GM19468 (cell line): ENCODE data around the gene IGF2R.

Source experiments
- ATAC-seq: cut with Tn5 transposase; IDR thresholded peaks from one replicate; pipeline ENCODE4 v1.9.1; 2021; ENCODE audit warnings: mild to moderate bottlenecking, moderate library complexity, moderate number of reproducible peaks; ENCODE audit not compliant: unreplicated experiment; ENCODE audit errors: extremely low read depth

The IGF2R gene

DNA sequence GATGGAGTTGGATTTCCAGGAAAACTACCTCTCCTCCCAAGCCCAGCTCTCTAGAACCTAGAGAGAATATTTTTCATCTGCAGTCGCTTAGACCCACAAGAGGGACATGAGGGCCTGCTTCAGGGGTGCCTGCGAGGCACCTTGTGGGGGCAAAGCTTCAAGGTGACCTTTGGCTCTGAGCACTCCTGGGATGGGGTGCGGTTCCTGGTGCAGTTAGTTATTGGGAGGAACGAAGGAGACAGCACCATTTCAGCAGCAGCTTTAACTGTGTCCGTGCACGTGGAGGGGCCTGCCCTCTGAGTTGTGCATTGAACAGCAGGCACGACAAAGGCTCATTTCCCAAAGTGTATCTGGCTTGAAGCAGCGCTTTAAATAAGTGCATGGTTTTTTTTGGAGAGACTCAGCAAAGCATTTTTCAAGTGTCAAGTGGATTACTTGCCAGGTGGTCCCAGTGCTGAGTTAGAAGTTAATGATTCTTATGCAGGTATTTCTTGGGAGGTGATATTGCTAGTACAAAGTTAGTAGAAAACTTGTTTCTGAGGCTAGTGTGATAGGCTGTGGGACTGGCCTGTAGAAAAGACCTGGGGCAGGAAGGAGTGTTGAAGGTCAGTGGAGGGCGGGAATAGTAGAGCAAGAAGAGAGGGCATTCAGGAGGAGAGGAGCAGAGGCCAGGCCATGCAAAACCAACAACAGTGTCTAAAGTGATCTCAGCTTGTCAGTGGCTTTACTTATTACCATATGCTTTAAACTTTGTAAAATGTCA is 3.8 kb downstream of the IGF2R start:
- no peak for ATAC-seq

DNA sequence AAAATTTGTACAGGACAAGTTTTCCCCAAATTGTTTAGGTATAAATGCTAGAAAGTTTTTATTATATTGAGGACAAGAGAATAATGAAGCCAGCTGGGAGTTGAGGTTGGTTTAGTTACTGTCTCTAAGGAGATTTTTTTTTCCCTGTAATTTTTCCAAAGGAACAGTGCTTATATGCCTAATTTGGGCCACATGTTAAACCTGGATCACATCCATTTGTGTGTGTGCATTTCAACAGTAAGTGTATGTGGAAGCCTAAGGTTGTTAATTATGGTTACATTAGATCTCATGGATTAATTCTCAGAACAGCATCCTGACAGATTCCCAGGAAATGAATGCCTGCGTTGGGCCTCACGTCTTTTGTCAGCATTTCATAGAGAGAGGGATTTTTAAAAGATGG is 4.5 kb downstream of the IGF2R start:
- ATAC-seq, result no peak

DNA sequence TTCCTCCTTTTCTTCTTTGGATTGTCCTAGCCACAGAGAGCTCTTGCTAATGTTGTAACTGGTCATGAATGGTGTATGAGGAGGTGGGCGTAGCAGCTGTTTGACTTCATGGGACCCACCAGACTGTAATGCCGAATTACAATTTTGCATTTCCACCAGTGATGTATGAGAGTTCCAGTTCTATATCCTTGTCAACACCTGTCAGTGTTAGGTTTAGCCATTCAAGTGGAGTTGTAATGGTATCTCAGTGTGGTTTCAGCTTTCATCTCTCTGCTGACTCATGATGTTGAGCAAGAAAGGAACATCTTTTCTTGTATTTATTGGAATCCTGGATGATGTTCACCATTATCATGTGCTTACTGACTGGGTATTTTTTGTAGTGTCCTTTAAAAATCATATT is 5.1 kb downstream of the IGF2R start:
- ATAC-seq, result peak; percentile 37

DNA sequence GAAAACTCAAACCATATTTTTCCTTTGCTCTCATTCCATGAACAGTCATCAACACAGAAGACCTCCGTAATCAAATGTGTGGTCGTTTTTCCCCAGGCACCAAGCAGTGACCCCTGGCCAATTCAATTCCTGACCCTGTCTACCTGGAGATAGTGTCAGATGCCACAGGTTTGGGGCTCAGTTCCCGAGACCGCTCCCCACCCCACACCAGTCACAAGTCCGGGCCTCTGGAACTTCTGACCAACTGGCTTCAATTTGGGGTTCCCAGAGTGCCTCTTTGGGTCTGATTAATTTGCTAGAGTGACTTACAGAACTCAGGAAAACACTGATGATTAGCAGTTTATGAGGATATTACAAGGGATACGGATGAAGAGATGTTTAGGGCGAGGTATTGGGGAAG is 6.0 kb downstream of the IGF2R start:
- ATAC-seq, result no peak

DNA sequence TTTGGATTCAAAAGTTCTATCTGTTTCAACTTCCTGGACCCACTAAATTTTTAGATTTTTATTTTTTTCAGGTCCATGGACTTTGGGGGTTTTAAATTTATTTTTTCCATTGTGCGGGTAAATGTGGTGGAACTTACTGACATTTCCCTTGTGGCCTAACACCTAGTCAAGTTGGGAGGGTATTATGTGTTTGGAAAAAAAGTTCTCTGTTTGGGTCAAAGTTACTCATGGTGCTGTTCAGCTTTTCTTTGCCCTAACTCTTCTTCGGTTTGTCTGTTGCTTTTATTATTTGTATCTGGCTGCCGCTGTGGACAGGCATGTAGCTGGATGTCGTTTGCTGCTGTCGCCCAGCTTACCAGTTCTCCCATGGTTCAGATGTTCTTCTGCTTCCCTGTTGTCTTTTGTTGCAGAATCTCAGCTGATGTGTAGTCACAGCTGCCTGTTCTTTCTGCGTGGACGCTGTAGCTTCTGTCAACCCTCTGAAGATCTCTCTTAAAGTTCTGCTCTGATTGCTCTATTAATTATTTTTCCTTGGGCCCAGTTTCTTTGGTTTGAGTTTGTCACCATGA is 7.9 kb downstream of the IGF2R start:
- no peak for ATAC-seq

DNA sequence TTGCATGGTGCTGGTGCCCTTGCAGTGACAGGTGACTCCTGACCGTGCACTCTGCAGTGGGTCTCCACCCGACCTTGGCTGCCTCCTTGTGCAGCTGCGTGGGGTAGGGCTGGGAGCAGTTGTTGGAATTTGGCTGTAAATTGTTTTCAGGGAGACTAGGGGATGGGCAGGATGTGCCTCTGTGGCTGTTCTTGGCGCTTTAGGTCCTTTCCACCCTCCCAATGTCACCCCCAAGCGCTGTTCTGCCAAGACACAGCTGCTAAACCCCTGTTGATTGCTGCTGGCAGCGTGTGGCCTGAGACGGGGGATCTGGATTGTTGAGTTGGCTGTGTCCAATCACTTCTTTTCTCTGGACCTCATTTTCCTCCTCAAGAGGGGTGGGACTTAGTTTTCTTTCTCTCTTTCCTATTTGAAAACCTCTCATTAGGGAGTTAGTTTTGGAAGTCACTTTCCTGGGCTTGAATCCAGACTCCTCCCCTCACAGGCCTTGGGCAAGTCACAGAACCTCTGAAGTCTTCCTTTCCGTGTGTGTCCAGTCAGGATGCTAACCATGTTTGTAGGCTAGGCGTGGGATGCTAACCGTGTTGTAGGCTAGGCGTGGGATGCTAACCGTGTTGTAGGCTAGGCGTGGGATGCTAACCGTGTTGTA is 8.5 kb downstream of the IGF2R start:
- ATAC-seq, result no peak

DNA sequence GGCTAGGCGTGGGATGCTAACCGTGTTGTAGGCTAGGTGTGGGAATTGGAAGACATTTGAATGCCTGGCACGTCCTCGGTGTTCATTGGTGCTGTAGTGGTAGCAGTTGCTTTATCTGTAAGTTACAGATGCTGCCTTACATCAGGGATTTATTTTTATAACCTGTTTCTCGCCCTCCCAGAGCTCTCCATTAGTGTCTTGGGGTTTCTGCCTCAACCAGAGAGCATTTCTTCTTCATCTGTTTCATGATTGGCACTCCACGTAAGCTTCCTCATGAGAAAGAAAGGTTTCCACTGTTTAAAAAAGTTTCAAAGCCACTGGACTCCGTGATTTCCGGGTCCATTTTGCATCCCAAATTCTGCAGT is 9.0 kb downstream of the IGF2R start:
- no peak for ATAC-seq

DNA sequence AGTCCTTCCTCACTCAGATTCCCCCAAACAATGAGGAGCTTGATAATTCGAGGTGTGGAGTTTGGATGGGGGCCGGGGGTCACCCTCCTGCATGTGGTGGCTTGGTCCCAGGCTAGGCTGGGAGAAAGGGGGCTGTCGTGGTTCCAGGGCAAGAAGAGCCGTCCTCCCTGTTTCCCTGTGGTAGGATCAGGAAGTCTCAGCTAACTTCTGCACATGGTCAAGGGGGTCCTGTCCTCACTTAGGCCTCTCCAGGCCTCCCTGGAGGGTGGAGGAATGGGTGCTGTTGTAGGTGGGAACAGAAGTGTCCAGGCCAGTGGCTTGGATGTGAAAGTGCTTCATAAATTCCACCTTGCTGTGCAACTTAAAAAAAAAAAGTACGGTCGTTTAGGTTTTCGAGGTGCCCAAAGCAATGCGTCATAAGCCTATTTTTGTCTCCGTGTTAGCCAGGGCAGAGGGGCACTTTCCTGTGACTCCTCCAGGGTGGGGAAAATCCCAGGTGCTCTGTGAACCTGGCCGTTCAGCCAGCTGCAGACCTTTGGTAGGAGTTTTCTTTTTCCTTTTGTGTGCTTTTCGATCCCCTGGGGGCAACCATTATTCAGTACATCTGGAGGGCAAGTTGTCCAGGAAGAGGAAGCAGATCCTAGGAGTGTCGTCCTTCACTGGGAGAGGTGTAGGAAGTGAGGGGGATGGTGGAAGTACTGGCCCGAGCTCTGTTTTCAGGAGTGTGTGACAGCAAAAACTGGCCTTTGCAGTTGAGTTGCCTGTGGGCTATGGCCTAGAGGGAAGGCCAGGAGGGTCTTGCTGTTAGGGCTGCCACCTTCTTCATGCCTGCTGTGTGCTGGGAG is 9.6 kb downstream of the IGF2R start:
- no peak for ATAC-seq

DNA sequence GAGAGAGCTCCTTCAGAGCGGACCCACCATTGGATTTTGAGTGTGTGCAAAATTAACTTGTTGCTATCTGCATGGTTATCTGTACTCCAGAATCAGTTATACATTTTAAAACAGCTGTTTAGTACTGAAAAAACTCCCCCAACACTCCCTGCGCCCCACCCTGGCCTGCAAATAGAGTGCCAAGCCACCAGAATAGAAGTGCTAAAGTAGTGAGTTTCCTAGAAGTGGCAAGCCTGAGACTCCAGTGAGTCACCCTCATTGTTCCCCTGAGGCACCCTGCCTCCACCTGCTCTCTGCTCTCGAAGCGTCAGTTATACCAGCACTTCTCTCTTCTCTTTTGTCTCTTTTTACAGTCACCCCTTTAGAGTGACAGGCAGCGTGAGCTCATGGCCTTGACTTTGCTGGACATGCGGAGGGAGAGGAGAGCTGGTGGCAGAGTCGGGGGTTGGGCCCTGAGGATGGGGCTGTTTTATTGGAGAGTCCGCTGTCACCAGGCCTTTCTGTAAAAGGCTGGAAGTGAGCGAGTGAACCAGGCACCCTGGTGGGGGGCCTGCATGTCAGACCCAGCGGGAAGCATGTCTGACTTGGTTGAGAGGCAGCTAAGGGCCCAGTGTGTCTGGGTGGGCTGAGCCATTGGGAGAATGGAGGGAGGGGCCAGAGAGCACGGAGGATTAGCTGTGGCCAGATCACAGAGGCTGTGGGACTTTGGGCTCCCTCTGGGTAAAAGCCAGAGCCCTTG is 10.4 kb downstream of the IGF2R start:
- ATAC-seq, result peak; percentile 50

DNA sequence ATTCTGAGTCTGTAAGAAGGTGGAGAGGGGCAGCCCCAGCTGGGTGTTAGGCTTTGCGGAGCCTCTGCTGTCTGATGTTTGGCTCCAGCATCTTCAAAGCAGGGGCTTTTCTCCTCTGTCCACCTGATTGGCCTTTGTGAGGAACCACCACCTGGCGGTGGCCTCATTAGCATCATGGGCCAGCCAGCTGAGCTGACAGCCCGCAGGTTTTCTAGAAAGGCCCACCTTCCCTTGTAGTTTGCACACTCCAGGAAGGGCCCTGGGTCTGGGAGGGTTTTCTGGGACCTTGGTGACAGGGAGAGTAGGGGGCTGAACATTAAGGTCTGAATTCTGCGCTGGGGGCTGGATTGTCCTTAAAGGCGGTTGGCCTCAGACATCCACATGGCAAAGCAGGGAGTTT is 11.6 kb downstream of the IGF2R start:
- ATAC-seq, result no peak

DNA sequence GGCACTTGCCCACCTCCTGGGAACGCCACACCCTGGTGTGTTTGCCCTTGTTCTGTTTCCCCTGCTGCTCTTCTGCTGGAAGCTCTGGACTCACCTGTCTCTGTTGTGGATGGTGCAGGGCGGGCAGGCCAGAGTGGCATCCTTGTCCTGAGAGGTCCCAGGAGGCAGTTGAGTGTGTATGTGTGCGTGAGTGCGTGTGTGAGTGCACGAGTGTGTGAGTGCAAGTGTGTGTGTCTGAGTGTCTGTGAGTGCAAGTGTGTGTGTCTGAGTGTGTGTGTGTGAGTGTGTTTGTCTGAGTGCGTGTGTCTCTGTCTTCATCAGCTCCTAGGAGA is 12.2 kb downstream of the IGF2R start:
- ATAC-seq, result no peak

DNA sequence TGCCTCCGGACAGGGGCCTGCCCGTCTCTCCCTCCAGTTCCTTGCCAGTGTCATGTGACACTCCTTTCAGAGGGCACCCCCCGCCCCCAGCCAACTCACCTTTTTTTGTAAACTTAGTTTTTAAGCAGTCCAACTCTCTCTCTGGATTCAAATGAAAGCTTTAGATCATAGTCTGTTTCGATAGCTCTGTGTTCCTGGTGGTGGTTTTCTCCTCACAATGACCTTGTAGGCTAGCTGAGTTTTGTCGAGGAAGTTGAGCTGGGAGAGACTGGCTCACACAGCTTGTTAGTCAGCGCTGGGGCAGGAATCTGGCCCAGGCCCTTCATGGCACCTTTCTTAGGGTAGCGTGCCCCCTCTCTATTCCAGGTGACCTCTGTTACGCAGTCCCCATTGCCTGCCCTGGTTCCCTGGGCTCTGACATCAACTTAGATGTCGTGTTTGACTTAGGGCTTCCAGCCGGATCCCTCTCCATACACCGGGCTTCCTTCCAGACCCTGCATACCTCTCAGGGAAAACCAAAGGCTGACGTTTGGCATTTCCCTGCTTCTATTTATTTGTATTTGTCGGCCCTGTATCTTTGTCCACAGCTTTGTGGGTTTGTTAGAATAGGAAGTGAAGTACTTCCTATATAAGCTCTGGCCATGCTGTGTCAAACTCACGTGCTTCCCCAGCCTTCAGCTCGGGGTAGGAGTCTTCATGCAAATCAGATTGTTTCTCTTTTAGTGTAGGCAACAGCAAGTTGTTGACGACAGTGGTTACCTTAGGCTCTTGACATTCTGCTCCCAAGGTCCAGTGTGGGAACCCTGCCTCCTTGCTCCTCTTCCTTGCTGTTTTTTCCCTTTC is 12.7 kb downstream of the IGF2R start:
- ATAC-seq, result peak; percentile 84

DNA sequence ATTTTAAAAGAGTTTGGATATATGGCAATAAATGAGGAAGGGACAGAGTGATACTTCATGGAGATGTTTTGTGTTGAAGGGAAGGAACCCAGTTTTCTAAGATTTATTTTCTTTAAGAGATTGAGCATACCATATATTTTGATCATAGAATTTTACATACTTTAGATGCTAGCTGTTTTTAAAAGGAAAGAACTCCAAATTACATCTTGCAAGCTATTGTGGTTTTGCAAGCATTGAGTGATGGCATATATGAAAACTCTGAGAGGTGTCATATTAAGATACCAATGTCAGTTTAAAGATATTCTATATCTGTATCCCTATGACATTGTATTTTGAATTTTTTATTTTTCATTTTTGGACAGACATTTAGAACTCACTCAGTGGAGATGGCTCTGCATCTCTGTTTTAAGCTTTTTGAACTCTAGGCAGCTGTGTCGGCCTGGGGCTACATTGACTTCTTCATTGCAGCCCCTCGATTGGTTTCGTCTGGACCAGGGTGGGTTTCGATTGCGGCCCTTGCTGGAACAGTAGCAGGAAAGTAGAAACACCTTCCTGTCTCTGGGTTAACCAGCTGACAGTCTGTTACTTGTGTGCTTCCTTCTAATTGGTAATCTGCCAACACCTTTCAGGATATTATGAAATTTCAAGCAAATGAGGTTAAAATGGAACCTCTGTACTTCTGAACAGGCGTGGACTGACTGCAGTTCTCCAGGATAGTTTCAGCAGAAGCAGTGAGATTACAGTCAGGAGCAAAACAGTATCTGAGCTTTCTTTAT is 14.0 kb downstream of the IGF2R start:
- no peak for ATAC-seq

DNA sequence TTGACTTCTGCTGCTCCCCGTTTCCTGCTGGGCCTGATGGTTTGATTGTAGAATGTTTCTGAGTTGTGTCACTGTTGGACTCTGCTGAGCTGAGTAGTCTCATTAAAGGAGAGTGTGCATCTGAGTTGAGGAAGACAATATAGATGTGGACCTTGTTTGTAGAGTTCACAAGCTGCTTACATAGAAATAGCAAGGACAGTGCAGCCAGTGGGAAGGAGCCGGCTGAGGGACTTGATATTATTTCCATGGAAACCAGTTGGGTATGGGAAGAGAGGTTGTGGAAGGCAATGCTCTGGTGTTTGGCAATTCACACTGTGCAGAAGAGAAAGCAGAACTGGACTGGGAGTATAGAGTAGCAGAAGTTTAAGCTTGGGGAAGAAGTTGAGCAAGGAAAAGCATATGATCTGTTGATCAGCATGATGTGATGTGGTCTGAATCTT is 14.8 kb downstream of the IGF2R start:
- ATAC-seq, result no peak

DNA sequence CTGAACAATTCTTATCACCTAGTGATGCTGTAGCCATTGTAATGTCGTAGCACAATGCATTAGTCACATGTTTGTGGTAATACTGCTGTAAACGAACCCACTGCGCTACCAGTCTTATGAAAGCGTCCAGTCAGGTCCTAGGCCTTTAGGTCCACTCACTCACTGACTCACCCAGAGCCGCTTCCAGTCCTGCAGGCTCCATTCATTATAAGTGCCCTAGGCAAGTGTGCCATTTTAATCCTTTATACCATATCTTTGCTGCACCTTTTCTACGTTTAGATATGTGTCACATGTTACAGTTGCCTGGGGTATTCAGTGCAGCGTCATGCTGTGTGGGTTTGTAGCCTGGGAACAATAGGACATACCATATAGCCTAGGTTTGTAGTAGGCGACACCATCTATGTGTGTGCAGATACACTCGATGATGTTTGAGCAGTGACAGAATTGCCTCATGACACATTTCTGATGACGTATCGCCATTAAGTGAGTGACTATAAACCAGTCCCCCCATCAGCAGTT is 15.4 kb downstream of the IGF2R start:
- ATAC-seq, result no peak

DNA sequence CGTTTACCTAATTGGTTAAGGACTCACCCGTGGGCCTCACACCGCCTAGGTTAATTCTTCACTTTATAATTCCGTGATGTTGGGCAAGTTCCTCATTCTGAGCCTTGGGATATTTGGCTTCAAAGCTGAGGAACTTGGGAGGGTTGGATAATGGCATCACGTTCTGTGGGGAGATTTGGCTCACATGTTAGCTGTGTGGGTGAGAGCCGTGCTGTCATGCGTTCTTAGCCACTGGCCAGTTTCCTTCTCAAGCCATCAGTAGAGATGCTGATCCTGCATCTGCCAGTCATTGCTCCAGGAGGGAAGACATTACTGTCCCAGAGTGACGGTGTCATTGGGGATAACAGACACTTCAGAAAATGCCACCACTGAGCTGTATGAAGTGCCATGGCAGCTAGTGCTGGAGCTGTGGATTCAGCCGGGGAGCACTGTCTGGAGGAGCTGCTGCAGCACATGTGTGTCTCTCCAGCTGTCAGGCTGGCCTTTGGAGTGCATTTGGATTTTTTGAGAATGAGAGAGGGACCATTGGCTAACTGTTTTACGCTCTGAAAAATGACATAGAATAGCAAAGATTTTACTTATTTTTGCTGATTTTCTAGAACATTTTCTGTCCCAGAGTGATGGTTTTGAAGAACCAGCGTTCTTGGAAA is 16.5 kb downstream of the IGF2R start:
- no peak for ATAC-seq

DNA sequence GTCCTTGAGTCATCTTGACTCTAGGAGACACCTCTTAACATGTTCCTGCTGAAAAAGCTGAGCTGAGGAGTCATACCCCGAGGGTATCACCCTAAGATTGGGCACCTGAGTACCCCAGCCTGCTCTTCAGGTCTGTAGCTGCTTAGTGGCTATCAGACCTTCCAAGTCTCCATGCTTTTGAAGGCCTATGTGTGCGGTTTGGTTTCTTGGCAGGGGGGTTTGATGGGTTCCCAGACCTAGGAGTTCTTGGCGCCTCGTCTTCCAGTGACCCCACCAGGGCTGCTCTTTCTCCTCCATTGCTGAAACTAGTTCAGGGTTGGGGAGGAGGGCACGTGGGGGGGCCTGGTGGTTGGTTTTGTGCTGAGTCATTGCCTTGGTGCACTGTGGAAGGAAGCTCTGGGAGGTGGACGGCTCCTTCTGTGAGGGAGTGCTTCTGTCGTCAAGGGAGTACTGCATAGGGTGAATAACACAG is 20.1 kb downstream of the IGF2R start:
- ATAC-seq, result no peak
